H1 (cell line): ENCODE measurements around the gene PRR23E.

Experiments used
- HDAC2 ChIP-seq, 2 experiments: fragments of 300-600 bp in 1 of 2; sonication (generic) in 1 of 2; IDR thresholded peaks; 2 replicates each; pipeline ENCODE4 v1.6.1; 2011 to 2012; ENCODE audit warnings: low read depth in 2 of 2, low read length in 2 of 2, mild to moderate bottlenecking in 2 of 2, moderate library complexity in 2 of 2, borderline replicate concordance in 1 of 2, inconsistent platforms in 1 of 2
- JUN ChIP-seq: IDR thresholded peaks from 2 replicates; pipeline ENCODE4 v1.6.1; 2011; ENCODE audit warnings: low read depth, mild to moderate bottlenecking, improper control_type of control experiment, low read length
- JUND ChIP-seq: IDR thresholded peaks from 2 replicates; pipeline ENCODE4 v1.6.1; 2011; ENCODE audit warnings: mild to moderate bottlenecking, improper control_type of control experiment, low read length
- TCF12 ChIP-seq: IDR thresholded peaks from 2 replicates; pipeline ENCODE4 v1.6.1; 2011; ENCODE audit warnings: low read depth, mild to moderate bottlenecking, low read length
- TF ChIP-seq, protein P1 (sequence below), 3 experiments: IDR thresholded peaks; 1 replicate in 2 of 3; 2 replicates in 1 of 3; pipeline versions ENCODE4 v1.5.1 to v1.6.1; 2011; ENCODE audit warnings: low read length in 3 of 3, mild to moderate bottlenecking in 3 of 3, inconsistent platforms in 2 of 3, low read depth in 1 of 3, moderate library complexity in 1 of 3; ENCODE audit not compliant: insufficient read depth in 1 of 3; ENCODE audit errors: control extremely low read depth in 1 of 3

GRCh38 chr3:127194601-127195187 is 1.8 kb downstream of the PRR23E start:
- TF ChIP-seq HDAC2 (IDR thresholded peaks at IDR 0.05; ENCODE audit: borderline replicate concordance in 1 of 2, low read depth in 2 of 2, low read length in 2 of 2) (no peak), JUN (no peak), TCF12 (no peak), JUND (no peak)
- TF ChIP-seq, protein P1, sequence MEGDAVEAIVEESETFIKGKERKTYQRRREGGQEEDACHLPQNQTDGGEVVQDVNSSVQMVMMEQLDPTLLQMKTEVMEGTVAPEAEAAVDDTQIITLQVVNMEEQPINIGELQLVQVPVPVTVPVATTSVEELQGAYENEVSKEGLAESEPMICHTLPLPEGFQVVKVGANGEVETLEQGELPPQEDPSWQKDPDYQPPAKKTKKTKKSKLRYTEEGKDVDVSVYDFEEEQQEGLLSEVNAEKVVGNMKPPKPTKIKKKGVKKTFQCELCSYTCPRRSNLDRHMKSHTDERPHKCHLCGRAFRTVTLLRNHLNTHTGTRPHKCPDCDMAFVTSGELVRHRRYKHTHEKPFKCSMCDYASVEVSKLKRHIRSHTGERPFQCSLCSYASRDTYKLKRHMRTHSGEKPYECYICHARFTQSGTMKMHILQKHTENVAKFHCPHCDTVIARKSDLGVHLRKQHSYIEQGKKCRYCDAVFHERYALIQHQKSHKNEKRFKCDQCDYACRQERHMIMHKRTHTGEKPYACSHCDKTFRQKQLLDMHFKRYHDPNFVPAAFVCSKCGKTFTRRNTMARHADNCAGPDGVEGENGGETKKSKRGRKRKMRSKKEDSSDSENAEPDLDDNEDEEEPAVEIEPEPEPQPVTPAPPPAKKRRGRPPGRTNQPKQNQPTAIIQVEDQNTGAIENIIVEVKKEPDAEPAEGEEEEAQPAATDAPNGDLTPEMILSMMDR (IDR thresholded peaks at IDR 0.05; ENCODE audit: control extremely low read depth in 1 of 3, insufficient read depth in 1 of 3, low read depth in 1 of 3, low read length in 3 of 3), result no peak
